HPDE6-E6E7 (cell line): ENCODE data around the gene MT1F.

Experiments
- DNase-seq: peaks from one replicate; pipeline ENCODE4 v3.0.0; 2011; ENCODE audit warnings: missing footprints; ENCODE audit errors: extremely low spot score

The MT1F gene

GRCh38 chr16:56700195-56700594 is 42.4 kb downstream of the MT1F start:
- DNase-seq = no peak

GRCh38 chr16:56700631-56701030 is 42.9 kb downstream of the MT1F start:
- no peak for DNase-seq

GRCh38 chr16:56701534-56701933 is 43.8 kb downstream of the MT1F start:
- no peak for DNase-seq

GRCh38 chr16:56702836-56703235 is 45.1 kb downstream of the MT1F start:
- DNase-seq = no peak
